DOHH2 (cell line): Measurements from ENCODE around the gene TXNIP.

Experiments
- H3F3A ChIP-seq: fragments of 200-600 bp; sonication (generic), shearing (Covaris generic); 2 replicates; pipeline ENCODE4 v1.6.0; 2016; ENCODE audit warnings: antibody characterized with exemption, mild to moderate bottlenecking; ENCODE audit not compliant: control insufficient read depth, insufficient read depth
- H3K27ac ChIP-seq: fragments of 200-600 bp; sonication (generic); 2 replicates; pipeline ENCODE4 v1.5.1; 2014; ENCODE audit warnings: low read depth, mild to moderate bottlenecking, low read length, moderate library complexity
- H3K27me3 ChIP-seq: fragments of 200-600 bp; sonication (generic); 2 replicates; pipeline ENCODE4 v1.6.1; 2014; ENCODE audit warnings: mild to moderate bottlenecking, low read length, mixed read lengths; ENCODE audit not compliant: control insufficient read depth
- H3K36me3 ChIP-seq: fragments of 200-600 bp; sonication (generic); 2 replicates; pipeline ENCODE4 v1.6.1; 2014; ENCODE audit warnings: mild to moderate bottlenecking, low read length, moderate library complexity, mixed read lengths; ENCODE audit not compliant: control insufficient read depth
- H3K4me1 ChIP-seq: fragments of 200-600 bp; sonication (generic); 2 replicates; pipeline ENCODE4 v1.6.1; 2014; ENCODE audit warnings: mild to moderate bottlenecking, low read length, mixed read lengths; ENCODE audit not compliant: control insufficient read depth
- H3K4me2 ChIP-seq: fragments of 200-600 bp; sonication (generic); 2 replicates; pipeline ENCODE4 v1.6.0; 2014; ENCODE audit warnings: mild to moderate bottlenecking, low read length, moderate library complexity
- H3K4me3 ChIP-seq: fragments of 200-600 bp; sonication (generic); 2 replicates; pipeline ENCODE4 v1.5.1; 2014; ENCODE audit warnings: mild to moderate bottlenecking, low read length, mixed read lengths
- H3K79me2 ChIP-seq: fragments of 200-600 bp; sonication (generic); 2 replicates; pipeline ENCODE4 v1.6.1; 2014; ENCODE audit warnings: mild to moderate bottlenecking, low read length, mixed read lengths; ENCODE audit not compliant: control insufficient read depth
- H3K9me2 ChIP-seq: fragments of 200-600 bp; sonication (generic); replicated peaks from 2 replicates; pipeline ENCODE4 v1.6.1; 2014; ENCODE audit warnings: mild to moderate bottlenecking, low read length, mixed read lengths; ENCODE audit not compliant: control insufficient read depth
- H3K9me3 ChIP-seq: fragments of 200-600 bp; sonication (generic); 2 replicates; pipeline ENCODE4 v1.6.1; 2014; ENCODE audit warnings: antibody characterized with exemption, low read length, mixed read lengths; ENCODE audit not compliant: control insufficient read depth, insufficient read depth
- H4K20me1 ChIP-seq: fragments of 200-600 bp; sonication (generic); 2 replicates; pipeline ENCODE4 v1.6.0; 2014; ENCODE audit warnings: low read depth, mild to moderate bottlenecking, antibody characterized with exemption, low read length, moderate library complexity; ENCODE audit not compliant: control insufficient read depth, insufficient read depth
- CTCF ChIP-seq: fragments of 200-600 bp; sonication (generic); IDR thresholded peaks from one replicate; pipeline ENCODE4 v1.5.1; 2014; ENCODE audit warnings: antibody characterized with exemption, mild to moderate bottlenecking, low read depth, low read length; ENCODE audit not compliant: poor library complexity, severe bottlenecking
- EZH2phosphoT487 ChIP-seq: fragments of 200-600 bp; sonication (generic); IDR thresholded peaks from 2 replicates; pipeline ENCODE4 v1.6.1; 2017; ENCODE audit warnings: borderline replicate concordance, mild to moderate bottlenecking, antibody characterized with exemption, low read length, moderate library complexity, mixed read lengths

TXNIP gene

GRCh38 chr1:145980457-145980994, 15.9 kb downstream of the TXNIP start:
- Histone ChIP-seq H3K36me3 (peaks cover 19% of the 10 kb centered on the region), H3K4me2 (peak overlapping the region; percentile 79), H3K9me2 (no peaks in the 10 kb centered on the region), H3K79me2 (no peaks in the 10 kb centered on the region), H3F3A (peaks cover 26% of the 10 kb centered on the region), H3K27me3 (no peaks in the 10 kb centered on the region), H3K27ac (peak overlapping the region; percentile 93), H3K9me3 (no peaks in the 10 kb centered on the region), H4K20me1 (no peaks in the 10 kb centered on the region), H3K4me3 (peak overlapping the region; percentile 65), H3K4me1 (peaks cover 73% of the 10 kb centered on the region)
- TF ChIP-seq CTCF (no peak), EZH2phosphoT487 (no peak)

GRCh38 chr1:145979746-145980456, 16.5 kb downstream of the TXNIP start:
- Histone ChIP-seq H3K9me2 (no peaks in the 10 kb centered on the region), H3K27ac (peak overlapping the region; percentile 93), H3K27me3 (no peaks in the 10 kb centered on the region), H3F3A (peaks cover 26% of the 10 kb centered on the region), H3K79me2 (no peaks in the 10 kb centered on the region), H3K4me2 (peak overlapping the region; percentile 79), H3K4me1 (peaks cover 67% of the 10 kb centered on the region), H4K20me1 (no peaks in the 10 kb centered on the region), H3K9me3 (no peaks in the 10 kb centered on the region), H3K4me3 (peak overlapping the region; percentile 65), H3K36me3 (peaks cover 19% of the 10 kb centered on the region)
- no peak for TF ChIP-seq EZH2phosphoT487
- no peak for TF ChIP-seq CTCF

DNA sequence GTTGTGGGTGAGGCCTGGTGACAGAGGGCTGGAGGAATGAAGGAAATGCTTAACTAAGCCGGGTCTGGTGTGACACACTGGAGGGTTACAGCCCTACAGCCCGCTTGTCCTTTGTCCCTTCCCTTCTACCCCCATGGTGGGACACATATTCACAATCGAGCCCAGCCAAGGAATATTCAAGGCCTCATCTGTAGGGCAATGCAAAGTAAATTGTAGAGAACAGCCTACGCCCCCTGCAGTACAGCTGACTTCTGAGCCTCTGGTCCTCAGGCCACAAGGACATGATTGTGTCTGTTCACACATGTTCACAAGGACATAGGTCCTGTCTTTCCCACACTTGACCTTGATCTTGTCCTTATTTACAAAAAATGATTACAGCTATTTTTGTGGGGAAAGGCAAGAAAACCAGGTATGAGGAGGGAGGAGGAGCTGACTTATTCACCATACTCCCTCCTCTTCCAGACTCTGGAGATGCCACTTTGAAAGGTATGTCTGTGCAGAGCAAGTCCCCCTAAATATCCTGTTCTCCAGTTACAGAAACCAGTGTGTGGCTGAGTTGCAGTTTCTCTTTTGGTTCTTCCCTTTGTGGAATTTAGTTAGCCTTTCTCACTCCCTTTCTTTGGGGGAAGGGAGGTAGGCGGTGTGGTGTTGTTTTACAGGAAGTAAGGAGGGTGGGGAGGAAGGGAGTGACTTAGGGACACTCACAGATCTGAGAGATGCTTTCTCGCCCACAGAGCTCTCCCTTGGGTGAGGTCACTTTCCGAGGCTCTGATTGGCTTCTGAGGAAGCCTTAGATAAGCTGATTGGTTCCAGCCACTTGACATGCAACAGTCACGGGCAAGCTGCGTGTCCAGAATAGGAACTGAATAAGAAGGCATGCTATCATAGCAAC, 17.3 kb downstream of the TXNIP start:
- H3K4me2 ChIP-seq = peak overlapping the region; percentile 79
- H3K27me3 ChIP-seq = no peaks in the 10 kb centered on the region
- H3K36me3 ChIP-seq = peaks cover 19% of the 10 kb centered on the region
- H3K79me2 ChIP-seq = no peaks in the 10 kb centered on the region
- no peaks in the 10 kb centered on the region for H3K9me2 ChIP-seq
- peak overlapping the region; percentile 65 for H3K4me3 ChIP-seq
- H4K20me1 ChIP-seq = no peaks in the 10 kb centered on the region
- TF ChIP-seq CTCF = peak; percentile 72
- no peak for TF ChIP-seq EZH2phosphoT487
- H3K4me1 ChIP-seq = peaks cover 67% of the 10 kb centered on the region
- H3K9me3 ChIP-seq = no peaks in the 10 kb centered on the region
- H3F3A ChIP-seq = peaks cover 26% of the 10 kb centered on the region
- peak overlapping the region; percentile 93 for H3K27ac ChIP-seq
